ENCODE measurements around the gene PABPC3.
A peak's percentile ranks its signal among the peaks of the same experiment; 100 is the strongest.

The PABPC3 gene

DNA sequence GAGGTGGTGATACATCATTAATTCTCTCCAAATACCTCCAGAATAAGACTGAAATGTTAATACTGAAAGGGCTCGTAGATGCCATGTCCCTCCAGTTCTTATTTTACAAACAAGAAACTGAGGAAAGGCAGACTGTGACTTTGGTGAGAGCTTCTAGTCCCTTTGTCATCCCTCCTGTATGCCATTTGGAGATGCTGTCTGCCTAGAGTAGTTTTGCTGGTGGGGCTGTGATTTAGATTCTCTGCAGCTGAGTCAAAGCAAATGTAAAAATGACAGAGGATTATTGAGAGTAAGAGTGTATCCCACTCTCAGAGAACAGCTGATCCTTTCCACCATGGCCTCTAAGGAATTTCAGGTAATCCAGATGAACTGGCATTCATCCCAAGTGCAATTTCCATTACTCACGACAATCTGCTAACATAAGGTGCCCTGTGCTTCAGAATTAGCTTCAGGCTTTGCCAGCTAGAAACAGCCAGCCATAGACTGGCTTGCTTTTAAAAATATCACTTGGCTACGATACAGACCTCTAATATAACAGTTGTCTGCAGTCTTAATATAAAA is 16.8 kb downstream of the PABPC3 start:
- no peak for TF ChIP-seq POLR2AphosphoS5 (IDR thresholded peaks at IDR 0.05; ENCODE audit: low read depth, low read length)
- no peak for DNase-seq (ENCODE audit: insufficient read length)
- peak; percentile 66 for FAIRE-seq

DNA sequence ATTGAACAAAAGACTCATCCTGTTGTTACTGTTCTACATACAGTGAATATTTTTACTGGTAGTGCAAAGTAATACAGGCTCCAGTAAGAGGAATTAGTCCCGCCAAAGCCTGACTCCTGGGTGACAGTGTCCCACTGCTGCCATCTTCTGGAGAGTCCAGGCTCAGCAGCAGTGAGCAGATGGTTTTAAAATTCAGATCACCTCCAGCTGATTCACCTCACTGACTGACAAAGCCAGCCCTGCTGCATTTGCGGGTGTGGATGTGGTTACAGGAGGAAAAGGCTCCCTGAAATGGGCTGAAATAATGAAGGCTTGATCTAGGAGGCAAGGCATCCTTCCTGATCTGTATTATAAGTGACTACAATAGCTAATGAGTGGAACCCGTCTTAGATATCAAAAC is 18.3 kb downstream of the PABPC3 start:
- no peak for TF ChIP-seq TAF1 (IDR thresholded peaks at IDR 0.05; ENCODE audit: borderline replicate concordance, low read depth, low read length)
- no peak for TF ChIP-seq POLR2A (IDR thresholded peaks at IDR 0.05; ENCODE audit: low read depth, low read length)
- no peak for TF ChIP-seq POLR2AphosphoS5 (IDR thresholded peaks at IDR 0.05; ENCODE audit: low read depth, low read length)
- FAIRE-seq (peak; percentile 88), DNase-seq (ENCODE audit: insufficient read length) (peak; percentile 37)

DNA sequence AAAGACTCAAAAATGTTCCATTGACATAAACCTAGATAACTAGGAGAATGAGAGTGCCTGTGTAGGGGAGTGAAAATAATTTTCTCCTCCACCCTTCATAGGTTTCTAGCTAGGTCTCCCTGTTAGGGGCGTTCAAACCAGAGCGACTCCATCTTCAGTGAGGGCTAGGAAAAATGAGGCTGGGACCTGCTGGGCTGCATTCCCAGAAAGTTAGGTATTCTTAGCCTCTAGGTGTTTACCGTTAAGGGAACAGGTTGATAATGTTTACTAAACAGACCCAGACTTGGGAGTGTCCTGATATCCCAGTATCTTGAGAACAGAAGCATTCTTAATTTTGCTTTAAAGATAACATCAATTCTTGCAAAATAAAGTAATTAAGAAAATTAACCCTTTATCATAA is 20.1 kb downstream of the PABPC3 start:
- DNase-seq (ENCODE audit: insufficient read length) (no peak), FAIRE-seq (no peak)
- TF ChIP-seq TAF1 (IDR thresholded peaks at IDR 0.05; ENCODE audit: borderline replicate concordance, low read depth, low read length) (no peak), POLR2A (IDR thresholded peaks at IDR 0.05; ENCODE audit: low read depth, low read length) (no peak)

DNA sequence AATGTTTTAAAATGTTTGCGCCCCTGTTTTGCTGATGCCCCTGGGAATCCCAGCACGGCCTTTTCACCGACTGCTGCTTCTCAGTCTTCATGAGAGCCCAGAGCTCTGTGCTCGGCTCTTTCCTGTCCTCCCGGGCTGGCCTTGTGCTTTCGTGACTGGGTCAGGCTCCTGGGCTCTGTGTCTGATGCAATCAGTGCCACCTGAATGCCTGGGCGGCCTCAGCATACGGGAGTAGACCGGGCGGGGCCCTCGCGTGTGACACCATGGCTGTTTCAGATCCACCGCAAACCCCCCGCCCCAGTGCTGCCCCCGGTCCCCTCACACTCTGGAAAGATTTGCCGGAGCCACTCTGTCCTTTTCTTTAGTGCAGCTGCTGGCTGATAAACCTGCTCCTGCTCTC is 21.4 kb downstream of the PABPC3 start:
- DNase-seq (ENCODE audit: insufficient read length) (no peak), FAIRE-seq (no peak)
- TF ChIP-seq POLR2AphosphoS5 (IDR thresholded peaks at IDR 0.05; ENCODE audit: low read depth, low read length), result no peak
- TF ChIP-seq POLR2A (IDR thresholded peaks at IDR 0.05; ENCODE audit: low read depth, low read length), result no peak
- no peak for TF ChIP-seq TAF1 (IDR thresholded peaks at IDR 0.05; ENCODE audit: borderline replicate concordance, low read depth, low read length)

DNA sequence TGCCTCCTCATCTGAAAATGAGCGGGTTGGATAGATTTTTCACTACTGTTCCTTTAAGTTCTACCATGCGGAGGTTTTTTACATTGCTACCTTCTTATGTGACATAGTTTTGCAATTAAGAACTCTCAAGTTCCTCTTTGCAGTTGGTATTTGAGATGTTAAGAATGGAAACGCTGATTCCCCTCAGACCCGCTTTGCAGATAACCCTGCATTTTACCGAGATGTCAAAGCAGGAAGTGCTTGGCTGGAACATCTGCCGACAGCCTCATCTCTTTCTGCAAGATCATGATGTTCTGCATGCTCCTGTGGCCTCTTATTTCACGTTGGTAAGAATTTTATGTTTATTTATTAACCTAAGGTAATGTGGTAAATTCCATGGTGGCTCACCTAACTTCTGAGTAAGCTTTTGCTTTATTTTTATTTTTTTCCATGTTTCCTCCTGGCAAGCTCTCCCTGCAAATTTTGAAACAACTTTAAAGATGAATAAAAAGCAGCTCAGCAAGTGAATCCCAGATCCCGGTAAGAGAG is 22.5 kb downstream of the PABPC3 start:
- DNase-seq (ENCODE audit: insufficient read length) (no peak), FAIRE-seq (no peak)
- no peak for TF ChIP-seq TAF1 (IDR thresholded peaks at IDR 0.05; ENCODE audit: borderline replicate concordance, low read depth, low read length)
- TF ChIP-seq POLR2AphosphoS5 (IDR thresholded peaks at IDR 0.05; ENCODE audit: low read depth, low read length), result no peak
- no peak for TF ChIP-seq POLR2A (IDR thresholded peaks at IDR 0.05; ENCODE audit: low read depth, low read length)

DNA sequence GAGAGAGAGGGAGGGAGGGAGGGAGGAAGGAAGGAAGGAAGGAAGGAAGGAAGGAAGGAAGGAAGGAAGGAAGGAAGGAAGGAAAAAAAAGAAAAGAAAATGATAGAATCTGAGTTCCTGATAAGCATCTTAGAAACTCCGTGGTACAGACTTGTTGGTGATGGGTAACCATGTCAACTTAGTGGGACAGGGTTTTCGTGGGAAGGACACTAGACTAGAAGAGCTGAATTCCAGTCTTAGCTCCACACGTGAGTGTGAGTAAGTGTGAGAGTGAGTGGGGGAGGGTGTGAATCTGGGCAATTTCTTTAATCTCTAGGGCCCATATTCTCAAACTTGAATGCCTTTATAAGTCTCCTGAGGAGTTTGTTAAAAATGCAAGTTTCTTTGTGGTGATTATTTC is 35.0 kb downstream of the PABPC3 start:
- FAIRE-seq (no peak), DNase-seq (ENCODE audit: insufficient read length) (no peak)
- TF ChIP-seq POLR2A (IDR thresholded peaks at IDR 0.05; ENCODE audit: low read depth, low read length) (no peak), POLR2AphosphoS5 (IDR thresholded peaks at IDR 0.05; ENCODE audit: low read depth, low read length) (no peak), TAF1 (IDR thresholded peaks at IDR 0.05; ENCODE audit: borderline replicate concordance, low read depth, low read length) (no peak)

DNA sequence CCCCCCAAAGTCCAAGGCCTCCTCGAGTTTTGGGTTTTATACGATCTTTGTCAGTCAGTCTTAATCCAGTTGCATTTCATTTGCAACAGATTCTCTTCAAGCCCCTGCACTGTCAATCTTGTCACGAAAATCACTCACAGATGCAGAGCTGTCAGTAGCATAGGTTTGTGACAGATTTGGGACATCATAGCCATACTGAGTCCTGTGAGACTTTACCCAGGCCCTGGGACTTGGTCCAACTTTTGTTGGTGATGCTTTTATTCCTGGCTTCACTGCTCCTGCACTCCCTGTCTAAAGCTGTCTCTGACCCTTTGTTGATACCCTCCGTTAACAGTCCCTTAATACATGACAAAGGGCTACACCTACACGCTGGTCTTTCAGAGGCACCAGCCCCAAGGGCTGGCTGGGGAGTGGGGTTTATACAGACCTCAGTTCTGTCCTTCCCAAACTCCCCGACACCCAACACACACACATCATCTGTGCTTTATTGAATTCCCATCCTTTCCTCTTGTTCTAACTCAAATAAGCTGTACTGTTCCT is 36.0 kb downstream of the PABPC3 start:
- TF ChIP-seq TAF1 (IDR thresholded peaks at IDR 0.05; ENCODE audit: borderline replicate concordance, low read depth, low read length), result no peak
- TF ChIP-seq POLR2A (IDR thresholded peaks at IDR 0.05; ENCODE audit: low read depth, low read length), result no peak
- DNase-seq (ENCODE audit: insufficient read length) (no peak), FAIRE-seq (no peak)

DNA sequence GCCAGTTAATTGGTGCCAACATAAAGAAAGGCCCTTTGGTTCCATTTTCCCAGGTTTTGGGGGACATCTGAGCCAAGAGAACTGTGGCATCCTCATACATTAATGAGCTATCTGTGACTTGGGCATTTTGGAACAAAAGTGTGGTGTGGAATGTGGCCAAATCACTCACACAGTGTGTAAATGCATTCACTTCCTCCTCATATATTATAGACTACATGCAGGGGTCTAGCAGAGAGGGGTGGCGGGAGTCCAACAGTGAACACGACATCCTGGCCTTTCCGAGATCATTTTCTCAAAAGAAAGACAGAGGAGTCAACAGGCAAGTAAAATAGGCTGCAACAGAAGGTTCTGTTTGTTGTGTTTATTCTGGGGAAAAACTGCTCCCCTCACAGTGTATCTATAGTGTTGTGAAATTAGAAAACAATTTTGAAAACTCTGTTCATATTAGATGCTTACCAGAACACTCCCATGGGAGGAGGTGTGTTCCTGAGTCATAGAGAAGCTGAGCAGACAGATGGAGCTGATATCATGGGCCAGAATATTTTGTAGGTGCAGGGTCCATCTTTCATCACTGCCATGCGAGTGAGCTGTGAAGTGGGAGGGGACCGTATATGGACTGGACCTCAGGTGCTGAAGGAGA is 36.9 kb downstream of the PABPC3 start:
- no peak for TF ChIP-seq POLR2A (IDR thresholded peaks at IDR 0.05; ENCODE audit: low read depth, low read length)
- TF ChIP-seq POLR2AphosphoS5 (IDR thresholded peaks at IDR 0.05; ENCODE audit: low read depth, low read length), result no peak
- TF ChIP-seq TAF1 (IDR thresholded peaks at IDR 0.05; ENCODE audit: borderline replicate concordance, low read depth, low read length), result no peak
- no peak for FAIRE-seq

DNA sequence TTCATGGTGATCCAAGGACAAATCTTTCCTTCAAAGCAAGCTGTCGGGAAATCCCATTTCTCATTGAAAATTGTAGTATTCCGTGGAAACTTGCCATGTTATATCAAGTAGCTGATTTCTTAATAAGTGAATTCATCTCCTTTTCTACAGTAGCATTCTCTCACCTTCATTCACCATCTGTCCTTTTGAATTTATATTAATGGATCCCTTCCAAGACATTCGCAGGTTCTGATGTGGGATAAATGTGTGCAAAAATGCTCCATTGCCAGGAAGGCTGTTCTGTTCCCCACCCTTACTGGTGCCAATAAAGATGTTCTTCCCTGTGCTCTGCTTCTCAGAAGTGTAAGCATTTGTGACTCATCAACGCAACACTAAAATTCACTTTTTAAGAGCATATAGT is 40.0 kb downstream of the PABPC3 start:
- DNase-seq (ENCODE audit: insufficient read length), result no peak
- FAIRE-seq, result no peak
- TF ChIP-seq POLR2A (IDR thresholded peaks at IDR 0.05; ENCODE audit: low read depth, low read length), result no peak
- TF ChIP-seq POLR2AphosphoS5 (IDR thresholded peaks at IDR 0.05; ENCODE audit: low read depth, low read length), result no peak
- no peak for TF ChIP-seq TAF1 (IDR thresholded peaks at IDR 0.05; ENCODE audit: borderline replicate concordance, low read depth, low read length)

More for the DNA sequence above, 36.9 kb downstream of the PABPC3 start:
- no peak for DNase-seq (ENCODE audit: insufficient read length)

DNA sequence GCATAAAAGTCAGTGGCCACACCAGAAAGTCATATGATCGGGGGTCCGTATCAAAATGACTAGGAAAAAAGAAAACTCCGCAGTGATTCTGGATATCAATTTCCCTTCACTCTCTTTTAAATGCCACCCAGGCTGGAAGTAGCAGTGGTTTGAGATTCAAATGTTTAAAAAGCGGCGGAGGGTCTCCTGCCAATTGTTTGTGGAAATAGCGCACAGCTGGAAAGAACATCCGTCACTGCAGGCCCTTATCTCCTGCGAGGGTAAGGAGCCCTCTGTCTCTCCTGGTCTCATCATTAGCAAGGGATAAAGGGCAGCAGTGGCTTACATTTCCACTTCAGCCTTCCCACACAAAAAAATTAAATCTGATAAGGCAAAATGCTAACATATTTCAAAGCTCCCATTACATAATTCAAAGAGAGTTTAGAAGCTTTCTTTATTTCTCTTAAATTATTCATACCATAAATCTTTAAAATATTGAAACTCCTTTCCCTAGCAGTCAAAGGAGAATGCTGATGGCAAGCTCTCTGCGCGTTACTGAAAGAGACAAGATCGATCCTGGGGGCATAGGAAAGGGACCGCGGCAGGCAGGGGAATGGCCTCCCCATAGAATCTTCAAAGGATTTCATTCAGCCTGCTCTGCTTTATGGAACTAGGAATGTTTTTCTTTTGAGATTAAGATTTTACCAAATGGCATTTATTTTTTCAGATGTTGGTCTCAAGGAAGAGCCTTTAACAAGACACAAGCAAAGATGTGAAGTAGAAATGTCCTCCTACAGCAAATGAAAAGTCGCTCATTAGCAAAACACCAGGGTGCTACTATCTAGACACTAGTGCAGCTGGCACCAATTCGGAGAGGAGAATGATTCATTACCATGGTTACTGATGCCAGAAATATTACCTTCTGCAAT is 41.2 kb downstream of the PABPC3 start:
- FAIRE-seq (no peak), DNase-seq (ENCODE audit: insufficient read length) (no peak)
- TF ChIP-seq TAF1 (IDR thresholded peaks at IDR 0.05; ENCODE audit: borderline replicate concordance, low read depth, low read length), result no peak
- no peak for TF ChIP-seq POLR2A (IDR thresholded peaks at IDR 0.05; ENCODE audit: low read depth, low read length)
- TF ChIP-seq POLR2AphosphoS5 (IDR thresholded peaks at IDR 0.05; ENCODE audit: low read depth, low read length), result no peak

DNA sequence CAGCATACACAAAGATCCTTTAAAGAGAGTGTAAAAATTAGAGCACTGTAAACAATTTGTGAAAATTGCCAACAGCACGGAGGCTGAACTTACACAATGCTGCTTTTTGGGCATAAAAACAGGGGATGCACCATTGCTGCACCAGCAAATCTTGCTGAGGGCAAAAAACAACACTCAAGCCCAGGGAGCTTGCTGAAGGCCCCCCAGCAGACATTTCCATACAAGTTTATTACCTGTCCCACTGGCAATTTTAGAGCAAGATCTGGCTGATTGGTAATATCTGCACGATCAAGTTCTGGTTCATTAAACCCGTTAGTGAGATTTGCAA is 41.8 kb downstream of the PABPC3 start:
- TF ChIP-seq POLR2A (IDR thresholded peaks at IDR 0.05; ENCODE audit: low read depth, low read length) (no peak), POLR2AphosphoS5 (IDR thresholded peaks at IDR 0.05; ENCODE audit: low read depth, low read length) (no peak), TAF1 (IDR thresholded peaks at IDR 0.05; ENCODE audit: borderline replicate concordance, low read depth, low read length) (no peak)
- DNase-seq (ENCODE audit: insufficient read length) (no peak), FAIRE-seq (no peak)
